Measurements from ENCODE around the gene ARID4A. TPM values are rescaled to one million over a fixed set of nuclear protein-coding genes. Genes with fewer than 3 reads are reported as not detected.

The ARID4A gene
- total RNA-seq, 2 donors from 2014 or later, result 10.4 to 38.0 TPM

DNA sequence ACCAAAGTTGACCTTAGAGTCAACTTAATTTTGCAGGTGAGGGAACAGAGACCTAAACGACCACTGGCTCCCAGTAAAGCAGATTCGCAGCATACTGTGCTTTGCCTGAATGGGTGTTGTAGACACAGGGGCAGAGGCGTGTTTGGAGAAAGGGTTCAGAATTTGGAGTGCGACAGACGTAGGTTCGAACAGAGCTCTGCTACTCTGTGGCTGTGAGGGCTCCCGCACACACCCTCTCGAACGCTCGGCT, 97.1 kb downstream of the ARID4A start:
- DNase-seq (ENCODE audit: low spot score) (no peak), ATAC-seq (ENCODE audit: insufficient number of reproducible peaks, low FRiP score, low read depth) (peak; percentile 8)
- no peak for TF ChIP-seq CTCF (IDR thresholded peaks at IDR 0.05)
- no peaks in the 10 kb centered on the region for H3K9me3 ChIP-seq
- peaks cover 0 to 4% of the 10 kb centered on the region in 2 donors for H3K4me1 ChIP-seq (ENCODE audit: control insufficient read depth in 1 of 2, low read depth in 2 of 2)
- H3K36me3 ChIP-seq, result no peaks in the 10 kb centered on the region
- H3K27me3 ChIP-seq (replicated peaks; ENCODE audit: insufficient read depth), result no peaks in the 10 kb centered on the region
- peak overlapping the region; percentile 67 to 77 for H3K27ac ChIP-seq
- peak overlapping the region; percentile 84 for H3K4me3 ChIP-seq

DNA sequence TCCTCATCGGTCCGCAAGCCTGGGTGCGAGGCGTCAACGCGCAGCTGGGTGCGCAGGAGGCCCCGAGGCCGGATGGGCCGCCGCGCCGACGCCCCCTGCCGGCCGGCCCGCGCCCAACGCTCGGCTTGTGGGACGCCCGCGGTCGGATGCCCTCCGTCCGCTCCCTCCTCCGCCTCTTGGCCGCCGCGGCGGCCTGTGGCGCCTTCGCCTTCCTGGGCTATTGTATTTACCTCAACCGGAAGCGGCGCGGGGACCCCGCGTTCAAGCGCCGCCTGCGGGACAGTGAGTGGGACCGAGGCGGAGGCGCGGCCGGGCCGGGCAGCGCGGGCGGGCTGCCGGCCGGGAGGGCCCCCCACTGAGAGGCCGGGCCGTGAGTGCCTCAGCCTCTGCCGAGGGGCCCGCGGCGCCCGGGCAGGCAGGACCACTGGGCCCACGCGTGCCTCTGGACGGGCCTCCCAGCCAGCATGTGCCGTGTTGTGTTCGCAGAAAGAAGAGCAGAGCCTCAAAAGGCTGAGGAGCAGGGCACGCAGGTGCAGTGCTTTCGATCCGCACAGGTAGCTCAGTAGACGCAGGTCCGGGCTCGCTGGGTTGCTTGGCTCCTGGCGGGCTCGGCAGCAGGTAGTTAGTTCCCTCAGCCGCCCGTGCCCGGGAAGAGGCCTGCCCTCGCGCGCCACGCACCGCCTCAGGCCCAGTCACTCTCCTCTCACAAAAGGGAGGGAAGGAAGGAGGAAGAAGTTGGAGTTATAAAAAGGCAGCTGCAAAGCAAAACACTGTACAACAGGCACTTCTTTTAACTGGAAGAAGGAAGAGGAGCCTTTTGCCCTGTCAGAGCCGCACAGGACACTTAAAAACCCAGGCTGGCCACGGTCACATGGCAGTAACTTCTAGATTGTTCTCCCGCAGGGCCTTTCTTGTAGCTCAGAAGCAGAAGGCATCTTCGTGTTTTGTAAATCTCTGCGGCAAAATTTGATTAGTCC, 97.7 kb downstream of the ARID4A start, which contains the start of gene TOMM20L:
Gene TOMM20L, plus strand, starts transcription at position 119 of the 977 bp plus-strand sequence. Its CDS starts 28 bp downstream, at position 147.
- Histone ChIP-seq H3K9me3 (no peaks in the 10 kb centered on the region), H3K27ac (peak within 1 kb of the TSS; percentile 67 to 77), H3K4me3 (peak within 1 kb of the TSS; percentile 84), H3K36me3 (no peaks in the 10 kb centered on the region), H3K27me3 (replicated peaks; ENCODE audit: insufficient read depth) (no peaks in the 10 kb centered on the region), H3K4me1 (ENCODE audit: control insufficient read depth in 1 of 2, low read depth in 2 of 2) (peaks cover 0 to 4% of the 10 kb centered on the region in 2 donors)
- DNase-seq (ENCODE audit: low spot score), result peak; percentile 7
- peak; percentile 79 for TF ChIP-seq CTCF (IDR thresholded peaks at IDR 0.05)
- ATAC-seq (ENCODE audit: insufficient number of reproducible peaks, low FRiP score, low read depth), result peak; percentile 63

GRCh38 chr14:58397156-58397555, 98.8 kb downstream of the ARID4A start:
- no peak overlapping the region for H3K4me3 ChIP-seq
- no peaks in the 10 kb centered on the region for H3K36me3 ChIP-seq
- no peak for TF ChIP-seq CTCF (IDR thresholded peaks at IDR 0.05)
- no peak overlapping the region for H3K27ac ChIP-seq
- DNase-seq (ENCODE audit: low spot score) (no peak), ATAC-seq (ENCODE audit: insufficient number of reproducible peaks, low FRiP score, low read depth) (no peak)
- peaks cover 0 to 4% of the 10 kb centered on the region in 2 donors for H3K4me1 ChIP-seq (ENCODE audit: control insufficient read depth in 1 of 2, low read depth in 2 of 2)
- no peaks in the 10 kb centered on the region for H3K27me3 ChIP-seq (replicated peaks; ENCODE audit: insufficient read depth)
- H3K9me3 ChIP-seq, result no peaks in the 10 kb centered on the region

DNA sequence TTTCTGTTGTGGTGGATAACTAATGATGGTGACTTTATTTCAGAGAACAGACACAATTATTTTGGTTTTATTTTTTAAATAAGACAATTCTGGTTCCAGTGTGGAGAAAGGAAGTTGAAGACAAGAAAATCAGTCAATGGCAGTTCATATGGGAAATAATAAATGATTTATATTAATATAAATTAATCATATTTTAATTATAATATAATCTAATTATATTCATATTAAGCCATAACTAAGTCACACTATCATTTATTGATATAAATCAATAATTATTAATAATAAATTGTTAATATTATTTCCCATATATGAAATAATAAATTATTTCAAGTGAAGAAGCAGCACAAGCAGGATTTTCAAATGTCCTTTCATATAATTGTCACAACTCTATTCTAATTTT, 100.1 kb downstream of the ARID4A start:
- Histone ChIP-seq H3K27me3 (replicated peaks; ENCODE audit: insufficient read depth) (no peaks in the 10 kb centered on the region), H3K4me1 (ENCODE audit: control insufficient read depth in 1 of 2, low read depth in 2 of 2) (peaks cover 0 to 4% of the 10 kb centered on the region in 2 donors), H3K4me3 (no peak overlapping the region), H3K9me3 (no peaks in the 10 kb centered on the region), H3K36me3 (no peaks in the 10 kb centered on the region), H3K27ac (no peak overlapping the region)
- ATAC-seq (ENCODE audit: insufficient number of reproducible peaks, low FRiP score, low read depth) (no peak), DNase-seq (ENCODE audit: low spot score) (no peak)
- no peak for TF ChIP-seq CTCF (IDR thresholded peaks at IDR 0.05)

DNA sequence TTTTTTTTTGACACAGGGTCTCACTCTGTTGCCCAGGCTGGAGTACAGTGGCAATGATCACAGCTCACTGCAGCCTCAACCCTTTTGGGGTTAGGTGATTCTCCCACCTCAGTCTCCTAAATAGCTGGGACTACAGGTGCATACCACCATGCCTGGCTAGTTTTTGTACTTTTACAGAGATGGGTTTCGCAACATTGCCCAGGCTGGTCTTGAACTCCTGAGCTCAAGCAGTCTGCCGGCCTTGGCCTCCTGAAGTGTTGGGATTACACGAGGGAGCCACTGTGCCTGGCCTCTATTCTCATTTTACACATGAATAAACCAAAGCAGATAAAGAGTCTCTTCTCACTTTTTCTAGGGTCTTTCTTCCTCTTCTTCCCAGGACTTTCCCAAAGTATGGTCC, 100.5 kb downstream of the ARID4A start:
- no peak for ATAC-seq (ENCODE audit: insufficient number of reproducible peaks, low FRiP score, low read depth)
- no peak for TF ChIP-seq CTCF (IDR thresholded peaks at IDR 0.05)
- DNase-seq (ENCODE audit: low spot score), result no peak

More for the DNA sequence above, 100.5 kb downstream of the ARID4A start:
- Histone ChIP-seq H3K36me3 (no peaks in the 10 kb centered on the region), H3K9me3 (no peaks in the 10 kb centered on the region), H3K4me1 (ENCODE audit: control insufficient read depth in 1 of 2, low read depth in 2 of 2) (peaks cover 0 to 4% of the 10 kb centered on the region in 2 donors), H3K27ac (no peak overlapping the region), H3K27me3 (replicated peaks; ENCODE audit: insufficient read depth) (no peaks in the 10 kb centered on the region), H3K4me3 (no peak overlapping the region)

All from thoracic aorta (tissue), 2 donors.